Measurements from ENCODE around the gene FSIP1.
A peak's percentile ranks its signal among the peaks of the same experiment; 100 is the strongest.

The FSIP1 gene

GRCh38 chr15:39609166-39609916 lies 173.3 kb downstream of the FSIP1 start:
- no peak for DNase-seq

- DNase-seq = no peak
Measured at GRCh38 chr15:39608185-39609139, 174.2 kb downstream of the FSIP1 start.

- no peak for DNase-seq
Measured at GRCh38 chr15:39605146-39605545, 177.5 kb downstream of the FSIP1 start.

- DNase-seq = no peak
Measured at GRCh38 chr15:39602143-39602542, 180.5 kb downstream of the FSIP1 start.

- no peak for DNase-seq
Measured at GRCh38 chr15:39599871-39600270, 182.8 kb downstream of the FSIP1 start.

GRCh38 chr15:39598958-39599845 lies 183.4 kb downstream of the FSIP1 start:
- DNase-seq = no peak

- no peak for DNase-seq
Measured at GRCh38 chr15:39598186-39598850, 184.3 kb downstream of the FSIP1 start.

- DNase-seq = no peak
Measured at GRCh38 chr15:39597751-39598185, 184.9 kb downstream of the FSIP1 start.

GRCh38 chr15:39597336-39597735 lies 185.3 kb downstream of the FSIP1 start:
- DNase-seq = no peak

GRCh38 chr15:39596358-39597051 lies 186.1 kb downstream of the FSIP1 start:
- no peak for DNase-seq

- no peak for DNase-seq
Measured at GRCh38 chr15:39595338-39596221, 187.1 kb downstream of the FSIP1 start.

GRCh38 chr15:39594446-39595337 lies 187.9 kb downstream of the FSIP1 start:
- no peak for DNase-seq

- DNase-seq = peak; percentile 72
Measured at GRCh38 chr15:39593656-39594445, 188.8 kb downstream of the FSIP1 start.

GRCh38 chr15:39593071-39593655 lies 189.5 kb downstream of the FSIP1 start:
- DNase-seq = no peak

GRCh38 chr15:39592500-39592899 lies 190.1 kb downstream of the FSIP1 start:
- no peak for DNase-seq

- DNase-seq = no peak
Measured at GRCh38 chr15:39591896-39592315, 190.7 kb downstream of the FSIP1 start.

- no peak for DNase-seq
Measured at GRCh38 chr15:39591141-39591895, 191.3 kb downstream of the FSIP1 start.
